Adrenal gland (tissue), 5 donors: ENCODE results near the gene REG3G.

ENCODE experiments used
- POLR2A ChIP-seq, 2 donors: fragments of 450-650 bp; IDR thresholded peaks; one replicate each; pipeline ENCODE4 v1.6.1; 2017; ENCODE audit warnings: antibody characterized with exemption in 2 of 2, mild to moderate bottlenecking in 2 of 2, moderate library complexity in 1 of 2
- TF ChIP-seq, protein P1 (sequence below), 6 experiments: fragments of 450-650 bp in 4 of 6; fragments of 200-600 bp in 2 of 6; sonication (generic) in 1 of 6; IDR thresholded peaks; 1 replicate in 5 of 6; 2 replicates in 1 of 6; pipeline versions ENCODE4 v1.5.1 to v1.8.0; 2016 to 2021; ENCODE audit warnings: antibody characterized with exemption in 6 of 6, mild to moderate bottlenecking in 2 of 6, moderate library complexity in 1 of 6
- donor health status: DM: no; HTN: no; CAD: no.

DNA sequence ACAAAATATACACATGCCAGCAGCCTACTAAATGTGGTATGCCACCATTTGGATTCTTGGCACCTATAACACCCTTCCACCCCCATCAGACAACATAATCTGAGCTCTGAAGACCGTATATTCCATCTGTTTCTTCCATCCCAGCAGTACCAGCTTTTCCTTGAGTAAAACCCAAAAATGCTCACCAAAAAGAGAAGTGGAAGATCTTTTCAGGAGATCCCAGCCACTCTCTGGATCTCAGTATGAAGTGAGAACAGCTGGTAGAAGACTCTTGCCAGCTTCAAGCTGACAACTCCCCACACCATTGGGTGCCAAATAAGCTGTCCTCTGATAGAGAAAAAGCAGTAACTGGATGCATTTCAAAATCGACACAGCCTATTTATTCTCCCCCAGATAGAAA is 39.7 kb downstream of the REG3G start:
- TF ChIP-seq, protein P1, sequence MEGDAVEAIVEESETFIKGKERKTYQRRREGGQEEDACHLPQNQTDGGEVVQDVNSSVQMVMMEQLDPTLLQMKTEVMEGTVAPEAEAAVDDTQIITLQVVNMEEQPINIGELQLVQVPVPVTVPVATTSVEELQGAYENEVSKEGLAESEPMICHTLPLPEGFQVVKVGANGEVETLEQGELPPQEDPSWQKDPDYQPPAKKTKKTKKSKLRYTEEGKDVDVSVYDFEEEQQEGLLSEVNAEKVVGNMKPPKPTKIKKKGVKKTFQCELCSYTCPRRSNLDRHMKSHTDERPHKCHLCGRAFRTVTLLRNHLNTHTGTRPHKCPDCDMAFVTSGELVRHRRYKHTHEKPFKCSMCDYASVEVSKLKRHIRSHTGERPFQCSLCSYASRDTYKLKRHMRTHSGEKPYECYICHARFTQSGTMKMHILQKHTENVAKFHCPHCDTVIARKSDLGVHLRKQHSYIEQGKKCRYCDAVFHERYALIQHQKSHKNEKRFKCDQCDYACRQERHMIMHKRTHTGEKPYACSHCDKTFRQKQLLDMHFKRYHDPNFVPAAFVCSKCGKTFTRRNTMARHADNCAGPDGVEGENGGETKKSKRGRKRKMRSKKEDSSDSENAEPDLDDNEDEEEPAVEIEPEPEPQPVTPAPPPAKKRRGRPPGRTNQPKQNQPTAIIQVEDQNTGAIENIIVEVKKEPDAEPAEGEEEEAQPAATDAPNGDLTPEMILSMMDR (IDR thresholded peaks at IDR 0.05): no peak
- no peak for TF ChIP-seq POLR2A (IDR thresholded peaks at IDR 0.05)
